ENCODE data around the gene ZNF805. TPM values are rescaled to one million over a fixed set of nuclear protein-coding genes. Genes with fewer than 3 reads are reported as not detected.

ZNF805 gene
- total RNA-seq, 1 donor from 2014 or later: 20.8 TPM

GRCh38 chr19:57239982-57240310 is 486 bp upstream of the ZNF805 start:
- no peaks in the 10 kb centered on the region for H3K27me3 Mint-ChIP-seq (ENCODE audit: low read depth)
- peaks cover 19% of the 10 kb centered on the region for H3K4me1 Mint-ChIP-seq
- TF ChIP-seq, protein P1, sequence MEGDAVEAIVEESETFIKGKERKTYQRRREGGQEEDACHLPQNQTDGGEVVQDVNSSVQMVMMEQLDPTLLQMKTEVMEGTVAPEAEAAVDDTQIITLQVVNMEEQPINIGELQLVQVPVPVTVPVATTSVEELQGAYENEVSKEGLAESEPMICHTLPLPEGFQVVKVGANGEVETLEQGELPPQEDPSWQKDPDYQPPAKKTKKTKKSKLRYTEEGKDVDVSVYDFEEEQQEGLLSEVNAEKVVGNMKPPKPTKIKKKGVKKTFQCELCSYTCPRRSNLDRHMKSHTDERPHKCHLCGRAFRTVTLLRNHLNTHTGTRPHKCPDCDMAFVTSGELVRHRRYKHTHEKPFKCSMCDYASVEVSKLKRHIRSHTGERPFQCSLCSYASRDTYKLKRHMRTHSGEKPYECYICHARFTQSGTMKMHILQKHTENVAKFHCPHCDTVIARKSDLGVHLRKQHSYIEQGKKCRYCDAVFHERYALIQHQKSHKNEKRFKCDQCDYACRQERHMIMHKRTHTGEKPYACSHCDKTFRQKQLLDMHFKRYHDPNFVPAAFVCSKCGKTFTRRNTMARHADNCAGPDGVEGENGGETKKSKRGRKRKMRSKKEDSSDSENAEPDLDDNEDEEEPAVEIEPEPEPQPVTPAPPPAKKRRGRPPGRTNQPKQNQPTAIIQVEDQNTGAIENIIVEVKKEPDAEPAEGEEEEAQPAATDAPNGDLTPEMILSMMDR (IDR thresholded peaks at IDR 0.05; ENCODE audit: unreplicated experiment): no peak
- no peak for DNase-seq (ENCODE audit: low spot score in 2 of 2, unreplicated experiment in 2 of 2)
- H3K9me3 Mint-ChIP-seq: no peaks in the 10 kb centered on the region
- peak overlapping the region; percentile 99 for H3K27ac Mint-ChIP-seq
- H3K36me3 Mint-ChIP-seq: peaks cover 6% of the 10 kb centered on the region
- peak overlapping the region; percentile 96 for H3K4me3 Mint-ChIP-seq

DNA sequence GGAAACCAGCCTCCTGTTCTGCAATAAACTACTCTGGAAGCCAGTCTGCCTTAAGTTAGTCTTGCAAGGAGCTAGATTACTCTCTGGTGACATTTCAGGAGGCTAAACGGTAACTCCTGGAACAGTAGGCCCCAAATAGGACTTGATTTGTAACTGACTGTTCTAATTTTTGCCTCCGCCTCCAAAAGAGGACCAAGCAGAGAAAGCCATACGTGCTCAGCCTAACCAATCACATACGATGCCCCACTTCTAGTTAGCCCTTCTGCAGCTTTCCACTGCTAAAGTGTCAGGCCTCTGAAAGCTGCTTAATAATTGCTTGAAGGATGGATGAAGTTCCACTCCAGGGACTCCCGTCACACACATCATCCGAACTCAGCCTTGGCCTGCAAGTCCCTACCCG is 744 bp downstream of the ZNF805 start:
- Mint-ChIP-seq H3K9me3 (no peaks in the 10 kb centered on the region), H3K4me1 (peaks cover 19% of the 10 kb centered on the region), H3K36me3 (peaks cover 12% of the 10 kb centered on the region), H3K27me3 (ENCODE audit: low read depth) (no peaks in the 10 kb centered on the region), H3K4me3 (peak overlapping the region; percentile 96), H3K27ac (peak overlapping the region; percentile 99)
- no peak for DNase-seq (ENCODE audit: low spot score in 2 of 2, unreplicated experiment in 2 of 2)
- TF ChIP-seq, protein P1 (IDR thresholded peaks at IDR 0.05; ENCODE audit: unreplicated experiment): no peak

DNA sequence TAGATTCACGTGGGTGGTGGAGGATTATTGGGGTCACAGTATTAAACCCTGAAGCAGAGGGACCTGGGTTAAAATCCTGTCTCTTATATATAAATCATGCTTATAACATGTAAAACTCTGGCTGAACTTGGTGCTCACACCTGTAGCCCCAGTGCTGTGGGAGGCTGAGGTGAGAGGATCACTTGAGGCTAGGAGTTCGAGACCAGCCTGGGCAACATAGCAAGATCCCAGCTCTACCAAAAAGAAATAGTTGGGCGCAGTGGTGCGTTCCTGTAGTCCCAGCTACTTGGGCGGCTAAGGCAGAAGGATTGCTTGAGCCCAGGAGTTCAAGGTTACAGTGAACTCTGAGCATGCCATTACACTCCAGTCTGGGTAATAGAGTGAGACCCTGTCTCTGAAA is 2.4 kb downstream of the ZNF805 start:
- no peaks in the 10 kb centered on the region for H3K27me3 Mint-ChIP-seq (ENCODE audit: low read depth)
- H3K4me1 Mint-ChIP-seq: peaks cover 19% of the 10 kb centered on the region
- no peak for DNase-seq (ENCODE audit: low spot score in 2 of 2, unreplicated experiment in 2 of 2)
- H3K27ac Mint-ChIP-seq: no peak overlapping the region
- peak overlapping the region; percentile 30 for H3K4me3 Mint-ChIP-seq
- TF ChIP-seq, protein P1 (IDR thresholded peaks at IDR 0.05; ENCODE audit: unreplicated experiment): no peak
- H3K9me3 Mint-ChIP-seq: no peaks in the 10 kb centered on the region
- H3K36me3 Mint-ChIP-seq: peaks cover 12% of the 10 kb centered on the region

DNA sequence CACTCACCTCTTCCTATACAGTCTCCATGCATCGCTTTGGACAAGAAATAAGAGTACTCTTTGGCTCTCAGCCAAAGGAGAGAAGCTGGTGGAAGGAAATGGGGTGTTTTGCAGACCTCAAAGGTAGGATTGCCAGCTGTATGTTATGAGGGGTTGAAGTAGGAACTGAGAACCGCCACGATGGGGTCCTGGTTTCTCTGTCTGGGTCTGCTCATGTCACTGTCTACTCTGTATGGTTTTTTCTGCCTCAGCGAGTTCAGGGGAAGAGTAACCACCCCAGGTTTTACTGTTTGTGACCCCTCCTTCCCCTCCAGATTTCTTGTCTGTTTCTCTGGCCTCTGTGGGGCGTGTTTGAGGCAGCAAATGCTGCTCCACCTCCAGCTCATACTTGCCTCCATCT is 4.1 kb downstream of the ZNF805 start:
- Mint-ChIP-seq H3K4me1 (peaks cover 19% of the 10 kb centered on the region), H3K36me3 (peaks cover 15% of the 10 kb centered on the region), H3K9me3 (no peaks in the 10 kb centered on the region), H3K4me3 (no peak overlapping the region), H3K27ac (no peak overlapping the region), H3K27me3 (ENCODE audit: low read depth) (no peaks in the 10 kb centered on the region)
- no peak for DNase-seq (ENCODE audit: low spot score in 2 of 2, unreplicated experiment in 2 of 2)
- TF ChIP-seq, protein P1 (IDR thresholded peaks at IDR 0.05; ENCODE audit: unreplicated experiment): no peak

DNA sequence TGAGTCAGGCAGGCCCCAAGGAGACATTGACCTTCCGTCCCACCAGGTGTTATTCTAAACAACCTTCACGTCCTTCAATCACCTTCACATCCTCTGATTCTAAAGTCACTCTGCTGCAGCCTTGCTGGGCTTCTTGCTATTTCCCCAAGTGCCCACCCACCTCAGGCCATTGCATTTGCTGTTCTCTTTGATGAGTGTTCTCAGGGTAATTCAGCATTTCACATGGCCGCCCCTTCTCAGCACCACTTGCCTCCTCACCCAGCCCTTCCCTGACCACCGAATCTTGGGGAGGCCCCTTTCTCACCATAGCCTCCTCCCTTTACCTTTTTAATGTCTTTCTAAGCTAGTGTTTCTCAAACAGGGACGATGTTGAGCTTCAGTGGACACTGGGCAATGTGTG is 4.6 kb downstream of the ZNF805 start:
- Mint-ChIP-seq H3K4me3 (no peak overlapping the region), H3K4me1 (peaks cover 17% of the 10 kb centered on the region), H3K36me3 (peaks cover 17% of the 10 kb centered on the region), H3K9me3 (no peaks in the 10 kb centered on the region), H3K27ac (no peak overlapping the region), H3K27me3 (ENCODE audit: low read depth) (no peaks in the 10 kb centered on the region)
- no peak for DNase-seq (ENCODE audit: low spot score in 2 of 2, unreplicated experiment in 2 of 2)
- TF ChIP-seq, protein P1 (IDR thresholded peaks at IDR 0.05; ENCODE audit: unreplicated experiment): no peak

GRCh38 chr19:57245959-57246358 is 5.5 kb downstream of the ZNF805 start:
- Mint-ChIP-seq H3K27me3 (ENCODE audit: low read depth) (no peaks in the 10 kb centered on the region), H3K9me3 (no peaks in the 10 kb centered on the region), H3K27ac (no peak overlapping the region), H3K4me1 (peaks cover 15% of the 10 kb centered on the region), H3K4me3 (no peak overlapping the region), H3K36me3 (peaks cover 24% of the 10 kb centered on the region)
- DNase-seq (ENCODE audit: low spot score in 2 of 2, unreplicated experiment in 2 of 2): no peak
- TF ChIP-seq, protein P1 (IDR thresholded peaks at IDR 0.05; ENCODE audit: unreplicated experiment): no peak
